ENCODE results near the gene COL9A3.

Gene COL9A3

DNA sequence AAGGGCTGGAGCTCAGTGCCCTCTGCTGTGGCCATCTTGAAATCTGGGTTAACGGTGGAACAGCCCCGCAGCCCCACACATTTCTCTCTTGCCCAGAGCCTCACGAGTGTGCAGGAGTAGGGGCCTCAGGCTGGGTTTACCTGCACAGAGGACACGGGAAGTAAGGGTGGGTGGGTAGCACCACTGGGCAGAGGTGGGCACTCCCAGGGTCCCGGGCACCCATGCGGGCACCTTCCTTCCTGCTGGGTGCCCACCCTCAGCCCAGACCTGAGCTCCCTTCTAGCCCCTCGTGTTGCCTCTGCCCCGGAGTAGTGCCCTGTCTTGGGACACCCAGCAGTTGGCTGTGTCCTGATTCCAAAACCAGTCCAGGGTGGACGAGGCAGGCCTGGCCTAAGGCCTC is 11.2 kb downstream of the COL9A3 start:
- Histone ChIP-seq H3K27me3 (ENCODE audit: insufficient read depth, poor library complexity, severe bottlenecking) (no peaks in the 10 kb centered on the region), H3K27ac (replicated peaks) (no peak overlapping the region), H3K4me3 (replicated peaks; ENCODE audit: insufficient read depth, low read length) (no peak overlapping the region)
- no peak for DNase-seq (ENCODE audit: low read depth in 1 of 2, low spot score in 1 of 2)
- TF ChIP-seq REST (IDR thresholded peaks at IDR 0.05; ENCODE audit: insufficient replicate concordance, low read depth), result no peak
- TF ChIP-seq CTCF (IDR thresholded peaks at IDR 0.05; ENCODE audit: insufficient read depth, low read length), result no peak
- no peak for TF ChIP-seq SPI1 (IDR thresholded peaks at IDR 0.05; ENCODE audit: borderline replicate concordance, low read depth)

DNA sequence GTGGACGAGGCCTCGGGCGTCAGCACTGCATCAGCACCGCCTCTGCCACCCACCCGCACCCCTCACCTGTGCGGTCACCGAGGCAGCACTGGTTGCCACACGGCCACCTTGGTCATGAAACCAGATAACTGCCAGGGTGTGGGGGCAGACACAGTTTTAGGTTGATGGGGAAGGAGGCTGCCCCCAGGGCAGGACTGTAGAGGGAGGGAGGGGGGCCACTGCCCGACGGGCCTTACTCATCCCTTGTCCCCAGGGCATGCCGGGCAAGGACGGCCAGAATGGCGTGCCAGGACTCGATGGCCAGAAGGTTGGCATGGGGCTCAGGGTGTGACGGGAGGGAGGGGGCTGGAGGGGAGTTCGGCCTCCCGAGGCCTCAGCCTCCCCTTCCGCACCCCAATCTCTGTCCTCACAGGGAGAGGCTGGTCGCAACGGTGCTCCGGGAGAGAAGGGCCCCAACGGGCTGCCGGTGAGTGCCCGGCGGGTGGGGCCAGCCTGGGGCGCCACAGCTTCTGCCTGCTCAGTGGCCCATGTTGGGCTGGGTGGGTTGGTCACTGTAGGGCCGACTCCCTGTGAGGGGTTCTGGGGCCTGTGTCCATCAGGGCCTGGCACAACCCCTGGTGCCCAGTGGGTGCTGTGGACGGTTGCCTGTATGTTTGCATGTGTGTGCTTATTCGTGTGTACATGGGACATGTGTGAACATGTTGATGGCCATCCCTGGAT is 11.8 kb downstream of the COL9A3 start:
- no peak for DNase-seq (ENCODE audit: low read depth in 1 of 2, low spot score in 1 of 2)
- no peak overlapping the region for H3K4me3 ChIP-seq (replicated peaks; ENCODE audit: insufficient read depth, low read length)
- H3K27me3 ChIP-seq (ENCODE audit: insufficient read depth, poor library complexity, severe bottlenecking), result no peaks in the 10 kb centered on the region
- H3K27ac ChIP-seq (replicated peaks), result no peak overlapping the region
- no peak for TF ChIP-seq SPI1 (IDR thresholded peaks at IDR 0.05; ENCODE audit: borderline replicate concordance, low read depth)
- TF ChIP-seq CTCF (IDR thresholded peaks at IDR 0.05; ENCODE audit: insufficient read depth, low read length), result no peak
- TF ChIP-seq POLR2AphosphoS5 (IDR thresholded peaks at IDR 0.05; ENCODE audit: low read depth), result no peak
- TF ChIP-seq GABPA (IDR thresholded peaks at IDR 0.05; ENCODE audit: low read depth), result no peak
- TF ChIP-seq REST (IDR thresholded peaks at IDR 0.05; ENCODE audit: insufficient replicate concordance, low read depth), result no peak

- Histone ChIP-seq H3K4me3 (replicated peaks; ENCODE audit: insufficient read depth, low read length) (no peak overlapping the region), H3K27ac (replicated peaks) (no peak overlapping the region), H3K27me3 (ENCODE audit: insufficient read depth, poor library complexity, severe bottlenecking) (no peaks in the 10 kb centered on the region)
- TF ChIP-seq REST (IDR thresholded peaks at IDR 0.05; ENCODE audit: insufficient replicate concordance, low read depth), result no peak
- TF ChIP-seq POLR2AphosphoS5 (IDR thresholded peaks at IDR 0.05; ENCODE audit: low read depth), result no peak
- no peak for TF ChIP-seq GABPA (IDR thresholded peaks at IDR 0.05; ENCODE audit: low read depth)
- TF ChIP-seq CTCF (IDR thresholded peaks at IDR 0.05; ENCODE audit: insufficient read depth, low read length), result no peak
- no peak for TF ChIP-seq SPI1 (IDR thresholded peaks at IDR 0.05; ENCODE audit: borderline replicate concordance, low read depth)
- no peak for DNase-seq (ENCODE audit: low read depth in 1 of 2, low spot score in 1 of 2)
These were observed 12.7 kb downstream of the COL9A3 start for GRCh38 chr20:62829231-62830230.

All from HL-60 (cell line).